Measurements from ENCODE around the gene C11orf24.

C11orf24 gene

GRCh38 chr11:68311160-68312116 is 39.7 kb upstream of the C11orf24 start:
- Histone ChIP-seq H3K4me1 (ENCODE audit: control insufficient read depth in 5 of 5, insufficient read depth in 5 of 5, low read length in 5 of 5) (peaks cover 16 to 62% (median 52%) of the 10 kb centered on the region in 5 donors), H3K9me3 (ENCODE audit: control insufficient read depth in 5 of 5, low read length in 5 of 5) (no peaks in the 10 kb centered on the region), H3K36me3 (ENCODE audit: control insufficient read depth in 5 of 5, insufficient read depth in 5 of 5, low read length in 5 of 5) (no peaks in the 10 kb centered on the region), H3K27me3 (ENCODE audit: control insufficient read depth in 5 of 5, insufficient read depth in 4 of 5, low read length in 5 of 5) (no peaks in the 10 kb centered on the region), H3K9ac (ENCODE audit: low read length in 5 of 5) (peak overlapping the region in 1 of 5 donors; percentile 59), H3K27ac (ENCODE audit: low read depth, low read length) (peak overlapping the region; percentile 40), H3K4me3 (ENCODE audit: low read depth in 1 of 5, low read length in 5 of 5) (peak overlapping the region in 3 of 5 donors; percentile 25 to 46 (median 42))

GRCh38 chr11:68309621-68310185 is 37.9 kb upstream of the C11orf24 start:
- Histone ChIP-seq H3K4me3 (ENCODE audit: low read depth in 1 of 5, low read length in 5 of 5) (no peak overlapping the region), H3K27ac (ENCODE audit: low read depth, low read length) (no peak overlapping the region), H3K9ac (ENCODE audit: low read length in 5 of 5) (no peak overlapping the region), H3K27me3 (ENCODE audit: control insufficient read depth in 5 of 5, insufficient read depth in 4 of 5, low read length in 5 of 5) (no peaks in the 10 kb centered on the region), H3K9me3 (ENCODE audit: control insufficient read depth in 5 of 5, low read length in 5 of 5) (no peaks in the 10 kb centered on the region), H3K4me1 (ENCODE audit: control insufficient read depth in 5 of 5, insufficient read depth in 5 of 5, low read length in 5 of 5) (peaks cover 5 to 44% (median 34%) of the 10 kb centered on the region in 5 donors), H3K36me3 (ENCODE audit: control insufficient read depth in 5 of 5, insufficient read depth in 5 of 5, low read length in 5 of 5) (no peaks in the 10 kb centered on the region)

GRCh38 chr11:68308068-68308467 is 36.3 kb upstream of the C11orf24 start:
- Histone ChIP-seq H3K4me1 (ENCODE audit: control insufficient read depth in 5 of 5, insufficient read depth in 5 of 5, low read length in 5 of 5) (peaks cover 2 to 45% (median 30%) of the 10 kb centered on the region in 5 donors), H3K27me3 (ENCODE audit: control insufficient read depth in 5 of 5, insufficient read depth in 4 of 5, low read length in 5 of 5) (no peaks in the 10 kb centered on the region), H3K36me3 (ENCODE audit: control insufficient read depth in 5 of 5, insufficient read depth in 5 of 5, low read length in 5 of 5) (no peaks in the 10 kb centered on the region), H3K9ac (ENCODE audit: low read length in 5 of 5) (no peak overlapping the region), H3K27ac (ENCODE audit: low read depth, low read length) (no peak overlapping the region), H3K4me3 (ENCODE audit: low read depth in 1 of 5, low read length in 5 of 5) (no peak overlapping the region), H3K9me3 (ENCODE audit: control insufficient read depth in 5 of 5, low read length in 5 of 5) (no peaks in the 10 kb centered on the region)

GRCh38 chr11:68306636-68307035 is 34.9 kb upstream of the C11orf24 start:
- Histone ChIP-seq H3K27ac (ENCODE audit: low read depth, low read length) (no peak overlapping the region), H3K9me3 (ENCODE audit: control insufficient read depth in 5 of 5, low read length in 5 of 5) (no peaks in the 10 kb centered on the region), H3K4me1 (ENCODE audit: control insufficient read depth in 5 of 5, insufficient read depth in 5 of 5, low read length in 5 of 5) (peaks cover 3 to 48% (median 33%) of the 10 kb centered on the region in 5 donors), H3K27me3 (ENCODE audit: control insufficient read depth in 5 of 5, insufficient read depth in 4 of 5, low read length in 5 of 5) (no peaks in the 10 kb centered on the region), H3K9ac (ENCODE audit: low read length in 5 of 5) (peak overlapping the region in 1 of 5 donors; percentile 8), H3K36me3 (ENCODE audit: control insufficient read depth in 5 of 5, insufficient read depth in 5 of 5, low read length in 5 of 5) (no peaks in the 10 kb centered on the region), H3K4me3 (ENCODE audit: low read depth in 1 of 5, low read length in 5 of 5) (no peak overlapping the region)

- Histone ChIP-seq H3K4me3 (ENCODE audit: low read depth in 1 of 5, low read length in 5 of 5) (no peak overlapping the region), H3K4me1 (ENCODE audit: control insufficient read depth in 5 of 5, insufficient read depth in 5 of 5, low read length in 5 of 5) (peaks cover 2 to 37% (median 25%) of the 10 kb centered on the region in 5 donors), H3K27me3 (ENCODE audit: control insufficient read depth in 5 of 5, insufficient read depth in 4 of 5, low read length in 5 of 5) (no peaks in the 10 kb centered on the region), H3K9me3 (ENCODE audit: control insufficient read depth in 5 of 5, low read length in 5 of 5) (no peaks in the 10 kb centered on the region), H3K36me3 (ENCODE audit: control insufficient read depth in 5 of 5, insufficient read depth in 5 of 5, low read length in 5 of 5) (no peaks in the 10 kb centered on the region), H3K9ac (ENCODE audit: low read length in 5 of 5) (no peak overlapping the region), H3K27ac (ENCODE audit: low read depth, low read length) (no peak overlapping the region)
These were observed 32.4 kb upstream of the C11orf24 start for GRCh38 chr11:68303982-68304780.

- Histone ChIP-seq H3K4me3 (ENCODE audit: low read depth in 1 of 5, low read length in 5 of 5) (peak overlapping the region in 1 of 5 donors; percentile 22), H3K36me3 (ENCODE audit: control insufficient read depth in 5 of 5, insufficient read depth in 5 of 5, low read length in 5 of 5) (no peaks in the 10 kb centered on the region), H3K27ac (ENCODE audit: low read depth, low read length) (no peak overlapping the region), H3K27me3 (ENCODE audit: control insufficient read depth in 5 of 5, insufficient read depth in 4 of 5, low read length in 5 of 5) (no peaks in the 10 kb centered on the region), H3K9me3 (ENCODE audit: control insufficient read depth in 5 of 5, low read length in 5 of 5) (no peaks in the 10 kb centered on the region), H3K9ac (ENCODE audit: low read length in 5 of 5) (peak overlapping the region in 1 of 5 donors; percentile 21), H3K4me1 (ENCODE audit: control insufficient read depth in 5 of 5, insufficient read depth in 5 of 5, low read length in 5 of 5) (peaks cover 3 to 47% (median 34%) of the 10 kb centered on the region in 5 donors)
These were observed 31.3 kb upstream of the C11orf24 start for GRCh38 chr11:68303083-68303482.

- no peak overlapping the region for H3K4me3 ChIP-seq (ENCODE audit: low read depth in 1 of 5, low read length in 5 of 5)
- H3K27me3 ChIP-seq (ENCODE audit: control insufficient read depth in 5 of 5, insufficient read depth in 4 of 5, low read length in 5 of 5): no peaks in the 10 kb centered on the region
- peak overlapping the region in 1 of 5 donors; percentile 21 for H3K9ac ChIP-seq (ENCODE audit: low read length in 5 of 5)
- no peaks in the 10 kb centered on the region for H3K9me3 ChIP-seq (ENCODE audit: control insufficient read depth in 5 of 5, low read length in 5 of 5)
- peaks cover 3 to 47% (median 35%) of the 10 kb centered on the region in 5 donors for H3K4me1 ChIP-seq (ENCODE audit: control insufficient read depth in 5 of 5, insufficient read depth in 5 of 5, low read length in 5 of 5)
- H3K36me3 ChIP-seq (ENCODE audit: control insufficient read depth in 5 of 5, insufficient read depth in 5 of 5, low read length in 5 of 5): no peaks in the 10 kb centered on the region
- H3K27ac ChIP-seq (ENCODE audit: low read depth, low read length): no peak overlapping the region
These were observed 30.9 kb upstream of the C11orf24 start for GRCh38 chr11:68302670-68303069.

GRCh38 chr11:68302256-68302655 is 30.5 kb upstream of the C11orf24 start:
- Histone ChIP-seq H3K4me1 (ENCODE audit: control insufficient read depth in 5 of 5, insufficient read depth in 5 of 5, low read length in 5 of 5) (peaks cover 3 to 51% (median 40%) of the 10 kb centered on the region in 5 donors), H3K27me3 (ENCODE audit: control insufficient read depth in 5 of 5, insufficient read depth in 4 of 5, low read length in 5 of 5) (no peaks in the 10 kb centered on the region), H3K4me3 (ENCODE audit: low read depth in 1 of 5, low read length in 5 of 5) (no peak overlapping the region), H3K27ac (ENCODE audit: low read depth, low read length) (no peak overlapping the region), H3K9me3 (ENCODE audit: control insufficient read depth in 5 of 5, low read length in 5 of 5) (no peaks in the 10 kb centered on the region), H3K36me3 (ENCODE audit: control insufficient read depth in 5 of 5, insufficient read depth in 5 of 5, low read length in 5 of 5) (no peaks in the 10 kb centered on the region), H3K9ac (ENCODE audit: low read length in 5 of 5) (no peak overlapping the region)

- no peaks in the 10 kb centered on the region for H3K36me3 ChIP-seq (ENCODE audit: control insufficient read depth in 5 of 5, insufficient read depth in 5 of 5, low read length in 5 of 5)
- no peak overlapping the region for H3K4me3 ChIP-seq (ENCODE audit: low read depth in 1 of 5, low read length in 5 of 5)
- no peak overlapping the region for H3K27ac ChIP-seq (ENCODE audit: low read depth, low read length)
- H3K9ac ChIP-seq (ENCODE audit: low read length in 5 of 5): no peak overlapping the region
- no peaks in the 10 kb centered on the region for H3K9me3 ChIP-seq (ENCODE audit: control insufficient read depth in 5 of 5, low read length in 5 of 5)
- no peaks in the 10 kb centered on the region for H3K27me3 ChIP-seq (ENCODE audit: control insufficient read depth in 5 of 5, insufficient read depth in 4 of 5, low read length in 5 of 5)
- peaks cover 3 to 47% (median 40%) of the 10 kb centered on the region in 5 donors for H3K4me1 ChIP-seq (ENCODE audit: control insufficient read depth in 5 of 5, insufficient read depth in 5 of 5, low read length in 5 of 5)
These were observed 28.5 kb upstream of the C11orf24 start for GRCh38 chr11:68300076-68300830.
